Activated gamma-delta T cell treated with anti-CD3 and anti-CD28 coated beads, Interleukin-2, amount 50 U/mL, for 16 hours (primary cell): ENCODE data around the gene HS1BP3.

Experiments
- DNase-seq: peaks from one replicate; pipeline ENCODE4 v3.0.0-alpha.2; 2020; ENCODE audit warnings: low read depth

The HS1BP3 gene

DNA sequence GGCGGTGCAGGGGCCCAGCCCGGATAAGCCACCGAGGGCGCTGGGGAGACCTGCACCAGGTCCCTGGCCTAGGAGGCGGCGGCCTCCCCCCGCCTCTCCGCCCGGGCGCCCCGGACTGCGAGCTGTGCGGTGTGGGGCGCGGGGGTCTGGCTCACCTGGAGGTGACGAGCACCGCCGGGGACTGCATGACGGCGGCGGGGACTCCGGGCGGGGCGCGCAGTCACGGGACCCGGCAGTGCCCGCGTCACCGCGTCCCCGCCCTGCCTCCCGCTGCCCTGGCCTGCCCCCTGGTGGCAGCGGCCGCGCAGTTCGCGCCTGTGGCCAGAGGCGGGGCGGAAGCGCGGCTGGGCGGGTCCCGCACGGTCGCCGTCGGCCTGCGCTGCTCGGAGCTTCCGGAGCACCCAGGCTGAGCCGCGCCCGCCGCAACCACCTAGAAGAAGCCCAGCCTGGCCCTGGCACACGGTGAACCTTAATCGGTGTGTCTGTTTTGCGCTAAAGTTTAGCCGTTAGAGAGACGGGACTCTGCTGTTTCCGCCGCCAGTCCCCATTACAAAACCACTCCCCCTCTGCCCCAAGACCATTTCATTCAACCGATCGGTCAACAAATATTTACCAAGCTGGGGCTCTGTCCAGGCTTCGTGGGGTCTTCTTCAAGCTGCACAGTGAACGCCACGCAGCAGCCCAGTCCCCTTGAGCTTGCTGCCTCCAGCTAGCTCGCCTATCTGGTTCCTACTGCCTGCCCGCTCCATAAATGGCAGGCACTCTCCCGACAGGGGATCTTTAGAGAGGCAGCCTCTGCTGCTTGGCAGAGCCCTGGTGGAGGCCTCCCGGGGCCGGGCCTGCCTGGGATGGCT is at the start of gene HS1BP3:
Gene HS1BP3 (minus strand): TSS at position 222 of the 854 bp plus-strand sequence. CDS start 35 bp downstream, at position 187.
- peak; percentile 77 for DNase-seq

DNA sequence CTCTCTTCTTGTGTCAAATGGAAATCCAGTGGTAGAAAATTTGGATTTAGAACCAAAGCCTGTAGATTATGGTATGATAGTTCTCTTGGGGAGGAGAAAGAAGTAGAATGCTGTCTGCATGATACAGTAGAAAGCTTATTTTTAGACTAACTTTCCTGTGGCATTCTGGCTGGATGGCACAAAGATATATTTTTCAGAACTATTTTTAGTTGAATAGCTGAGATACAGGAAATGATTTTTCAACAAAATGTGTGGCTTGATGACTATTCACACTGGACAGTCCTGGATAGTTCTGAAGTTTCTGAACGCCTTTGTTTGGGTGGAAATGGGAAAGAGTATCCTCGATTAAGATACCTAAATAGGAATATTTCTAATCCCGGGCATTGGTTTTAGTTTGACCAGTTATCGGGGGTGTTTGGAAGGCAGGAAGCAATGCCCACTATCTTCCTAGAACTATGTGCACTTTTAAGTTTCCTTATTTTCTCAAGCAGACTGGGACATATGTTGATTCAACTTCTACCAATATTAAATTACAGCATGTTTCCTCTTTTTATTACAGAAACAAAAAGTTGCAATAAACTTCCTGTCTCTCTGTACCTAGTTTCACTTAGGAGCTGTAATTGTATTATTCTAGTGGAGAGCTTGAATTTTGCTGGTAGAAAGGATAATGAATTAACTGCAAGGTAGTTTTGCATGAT is 48.2 kb upstream of the HS1BP3 start:
- DNase-seq: no peak

GRCh38 chr2:20697322-20697934 is 46.5 kb upstream of the HS1BP3 start:
- DNase-seq: no peak

DNA sequence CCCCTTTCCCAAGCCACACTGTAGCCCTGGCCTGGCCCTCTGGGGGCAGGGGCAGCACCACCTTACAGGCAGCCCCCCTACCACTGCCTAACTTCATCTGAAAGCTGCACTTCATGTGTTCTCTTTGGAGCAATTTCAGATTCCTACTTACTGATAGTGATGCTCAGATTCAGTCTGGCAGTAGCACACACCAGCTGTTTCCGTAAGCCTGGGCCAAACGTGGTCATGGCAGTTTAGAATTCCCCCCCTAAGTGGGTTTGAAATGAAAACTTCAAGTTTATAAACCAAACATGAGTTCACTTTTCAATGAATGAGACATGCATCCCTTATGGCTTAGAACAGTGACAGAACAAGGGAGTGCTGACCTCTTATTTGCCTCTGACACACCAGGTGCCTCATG is 45.5 kb upstream of the HS1BP3 start:
- DNase-seq: no peak

DNA sequence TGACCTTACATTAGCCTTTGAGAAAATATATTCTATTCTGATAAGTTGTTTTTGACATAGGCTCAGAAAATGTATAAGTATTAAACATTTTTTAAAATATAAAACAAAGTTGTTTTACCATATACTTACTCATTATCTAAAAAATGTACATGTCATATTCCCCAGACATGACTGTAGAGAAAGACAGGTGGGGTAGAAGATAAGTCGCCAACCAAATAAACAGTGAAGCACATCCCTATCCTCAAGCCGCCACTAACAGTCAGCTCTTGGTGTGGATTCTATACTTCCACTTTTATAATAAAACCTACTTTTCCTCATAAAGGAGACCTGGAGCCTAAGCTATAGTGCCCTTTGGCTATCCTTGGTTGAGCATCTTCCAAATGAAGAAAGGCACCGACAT is 42.4 kb upstream of the HS1BP3 start:
- DNase-seq: no peak

DNA sequence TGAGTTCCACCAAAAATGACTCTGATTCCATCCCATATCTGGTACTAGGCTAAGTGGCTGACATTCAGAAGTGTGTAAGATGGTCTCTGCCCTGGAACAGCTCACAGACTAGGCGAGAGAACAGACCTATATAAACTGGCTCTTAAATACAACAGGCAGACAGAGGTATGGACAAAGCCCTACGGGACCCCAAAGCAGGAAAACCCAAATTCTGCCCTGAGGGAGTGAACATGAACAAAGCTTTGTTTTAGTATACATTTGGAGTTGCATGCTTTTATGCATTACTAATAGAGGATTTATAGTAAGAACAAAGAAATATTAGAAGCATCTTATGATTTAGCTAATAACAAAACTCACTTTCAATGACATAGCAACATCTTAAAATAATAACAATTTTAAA is 41.2 kb upstream of the HS1BP3 start:
- DNase-seq: no peak

- no peak for DNase-seq
These were observed 40.3 kb upstream of the HS1BP3 start for GRCh38 chr2:20691076-20691734.

DNA sequence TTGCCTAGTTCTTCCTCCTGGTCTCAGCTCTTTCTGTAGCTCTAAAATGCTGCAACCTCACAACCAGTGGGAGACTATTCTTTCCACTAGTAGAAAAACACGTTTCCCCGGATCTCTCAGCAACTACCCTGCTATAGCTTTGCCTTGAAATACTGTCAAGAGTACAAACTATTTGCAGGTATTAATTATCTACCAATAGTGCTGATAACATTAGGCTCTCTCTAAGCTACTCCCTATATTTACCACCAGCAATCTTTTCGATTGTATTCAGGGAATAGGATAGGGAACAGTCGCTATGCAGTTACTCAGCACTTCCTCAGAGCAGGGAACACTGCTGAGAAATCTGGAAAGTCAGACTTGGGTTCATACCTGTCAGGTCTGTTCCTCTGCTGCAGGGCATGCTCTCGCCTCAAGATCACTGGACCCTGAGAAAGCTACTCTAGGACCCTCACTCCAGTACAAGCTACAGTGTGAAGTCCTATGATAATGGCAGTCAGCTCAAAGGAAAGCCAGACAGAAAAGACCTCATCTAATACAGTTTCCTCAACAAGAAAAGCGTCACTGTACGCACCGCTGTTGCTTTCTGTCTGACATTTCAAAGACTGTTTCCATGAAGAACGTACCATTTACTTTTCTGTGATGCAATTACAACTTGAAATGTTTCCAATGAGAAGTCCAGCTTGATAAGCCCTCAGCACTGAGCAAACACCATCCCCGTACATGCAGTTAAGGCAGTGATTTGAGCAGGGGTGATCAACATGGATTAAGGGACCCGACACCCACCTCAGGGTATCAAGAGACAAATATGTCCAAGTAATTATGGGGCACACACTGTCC is 38.7 kb upstream of the HS1BP3 start:
- DNase-seq: no peak

- DNase-seq: no peak
These were observed 36.4 kb upstream of the HS1BP3 start for GRCh38 chr2:20687260-20687832.

- DNase-seq: no peak
These were observed 33.7 kb upstream of the HS1BP3 start for GRCh38 chr2:20684581-20685063.

DNA sequence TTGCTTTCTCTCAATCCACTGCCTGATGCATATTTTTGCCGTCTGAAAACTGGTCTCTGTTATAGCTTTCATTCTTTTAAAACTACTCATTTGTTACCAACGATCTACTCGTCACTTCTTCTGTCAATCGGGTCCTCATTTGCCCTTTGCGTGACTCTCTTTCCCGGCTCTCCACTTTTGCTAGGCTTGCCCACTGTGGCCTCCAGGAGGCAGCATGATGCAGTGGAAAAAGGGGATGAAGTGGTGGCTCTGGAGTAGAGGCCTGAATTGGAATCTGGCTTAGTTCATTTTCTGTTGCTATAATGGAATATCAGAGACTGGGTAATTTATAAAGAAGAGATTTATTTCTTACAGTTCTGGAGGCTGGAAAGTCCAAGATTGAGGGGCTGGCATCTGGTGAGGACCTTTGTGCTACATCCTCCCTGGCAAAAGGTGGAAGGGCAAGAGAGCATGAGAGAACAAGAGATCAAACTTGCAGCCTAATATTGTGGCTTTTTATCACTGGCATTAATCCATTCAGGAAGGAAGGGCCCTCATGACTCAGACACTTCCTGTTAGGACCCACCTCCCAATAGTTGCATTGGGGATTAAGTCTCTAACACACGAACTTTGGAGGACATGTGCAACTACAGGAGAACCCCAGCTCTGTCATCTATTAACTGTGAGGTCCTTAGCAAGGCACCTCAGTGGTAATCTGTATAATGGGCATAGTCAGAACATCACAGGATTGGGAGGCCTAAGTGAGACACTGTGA is 31.4 kb upstream of the HS1BP3 start:
- DNase-seq: no peak

- no peak for DNase-seq
These were observed 30.0 kb upstream of the HS1BP3 start for GRCh38 chr2:20680744-20681375.

DNA sequence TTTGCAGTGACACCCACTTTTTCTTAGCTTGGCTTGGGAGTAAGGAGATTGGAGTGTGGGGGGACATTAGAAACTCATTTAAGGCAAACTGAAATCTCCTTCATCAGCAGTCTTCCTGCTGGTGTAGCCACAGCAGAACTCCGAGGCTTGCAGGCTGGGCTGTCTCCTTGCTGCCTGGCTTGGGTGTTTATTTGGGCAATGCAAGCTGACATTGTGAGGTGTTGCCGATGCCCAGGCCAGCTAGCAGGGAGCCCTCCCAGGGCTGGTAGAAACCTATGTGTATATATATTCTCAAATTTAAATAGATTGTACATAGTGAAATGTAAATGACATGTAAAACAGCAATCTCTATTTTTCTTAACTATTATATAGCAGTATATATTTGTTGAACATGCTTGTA is 27.9 kb upstream of the HS1BP3 start:
- DNase-seq: no peak

- no peak for DNase-seq
These were observed 27.1 kb upstream of the HS1BP3 start for GRCh38 chr2:20678086-20678395.

DNA sequence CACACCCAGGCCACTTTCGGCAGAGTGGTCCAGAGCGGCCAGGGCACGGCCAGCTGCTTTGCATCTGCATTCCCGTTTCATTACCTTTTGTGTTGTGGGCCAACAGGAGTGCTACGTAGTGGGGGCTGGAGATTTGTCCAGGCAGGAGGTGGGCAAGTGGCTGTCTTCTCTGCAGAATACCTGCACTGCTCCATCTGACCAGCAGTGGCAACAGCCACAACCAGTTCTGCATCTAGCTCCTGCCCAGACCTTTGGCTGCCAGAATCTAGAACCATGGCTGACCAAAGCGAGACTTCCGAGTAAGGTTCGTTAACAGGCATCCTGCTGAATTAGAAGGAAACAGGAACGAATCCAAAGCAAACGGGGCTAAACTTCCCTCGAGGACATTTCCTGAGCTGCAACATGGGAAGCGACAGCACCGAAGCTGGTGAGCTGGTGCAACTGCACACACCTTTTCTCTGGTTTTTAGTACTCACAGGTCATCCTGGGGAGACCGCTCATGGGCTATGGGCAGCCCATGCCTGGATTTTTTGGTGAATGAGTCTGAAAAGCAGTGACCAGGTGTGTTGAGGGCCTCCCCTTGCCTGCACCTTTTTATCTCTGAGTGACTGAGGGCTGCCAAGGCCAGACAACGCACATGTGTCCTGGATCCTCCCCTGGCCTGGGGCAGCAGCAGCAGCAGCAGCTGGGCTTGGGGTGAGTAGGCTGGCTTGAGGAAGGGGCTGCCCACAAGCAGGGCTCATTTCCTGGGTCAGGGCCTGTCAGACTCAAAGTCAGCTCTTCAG is 26.6 kb upstream of the HS1BP3 start:
- no peak for DNase-seq

DNA sequence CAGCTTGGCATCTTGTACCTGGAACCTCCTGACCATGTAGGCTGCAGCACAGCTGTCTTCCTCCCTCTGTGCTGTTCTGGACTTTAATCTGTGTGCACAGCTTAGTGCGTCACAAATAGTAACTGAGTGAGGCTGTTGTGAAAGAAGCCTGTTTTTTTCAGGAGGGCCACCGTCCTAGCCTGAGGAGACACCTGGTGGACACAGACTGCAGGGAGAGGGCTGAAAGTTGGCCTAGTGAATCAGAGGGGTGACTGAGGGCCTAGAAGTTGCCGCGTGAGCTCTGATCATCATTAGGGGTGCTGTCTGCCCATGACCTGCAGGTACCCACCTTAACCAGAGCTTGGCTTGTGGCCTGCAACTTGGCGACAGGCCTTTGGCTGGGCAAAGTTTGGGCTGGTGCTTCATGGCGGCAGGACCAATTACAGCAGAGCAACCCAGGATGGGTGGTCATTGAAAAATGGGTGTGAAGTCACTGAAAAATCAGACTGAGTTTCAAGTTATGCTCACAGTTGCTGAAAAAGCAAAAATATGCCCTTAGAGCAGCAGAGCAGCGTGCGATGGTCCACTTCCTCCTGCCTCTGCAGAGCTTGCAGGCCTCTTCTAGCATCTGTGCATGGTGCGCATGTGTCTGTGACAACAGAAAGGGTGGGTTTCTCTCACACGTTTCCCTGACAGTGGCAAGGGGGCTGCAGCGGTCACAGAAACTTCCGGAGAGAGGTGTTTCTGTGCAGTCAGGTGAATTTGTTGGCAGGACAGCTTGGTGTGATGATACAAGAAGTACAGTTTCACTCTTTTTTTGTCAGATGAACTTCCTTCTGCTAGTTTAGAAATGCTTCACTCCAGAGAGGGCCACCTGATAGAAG is 25.7 kb upstream of the HS1BP3 start:
- DNase-seq: no peak

GRCh38 chr2:20675701-20676352 is 24.9 kb upstream of the HS1BP3 start:
- DNase-seq: no peak
